Activated T-cell treated with anti-CD3 and anti-CD28 coated beads for 24 hours (primary cell): ENCODE measurements around the gene CAMKK1.

Experiments used
- DNase-seq: peaks from one replicate; pipeline ENCODE4 v3.0.0-alpha.2; 2020; ENCODE audit warnings: low read depth

The CAMKK1 gene

GRCh38 chr17:3893003-3893719 lies at the start of gene CAMKK1:
Gene CAMKK1, minus strand, starts transcription at chr17:3893053. Its CDS starts 7,366 bp downstream, at chr17:3885687.
- peak; percentile 83 for DNase-seq

DNA sequence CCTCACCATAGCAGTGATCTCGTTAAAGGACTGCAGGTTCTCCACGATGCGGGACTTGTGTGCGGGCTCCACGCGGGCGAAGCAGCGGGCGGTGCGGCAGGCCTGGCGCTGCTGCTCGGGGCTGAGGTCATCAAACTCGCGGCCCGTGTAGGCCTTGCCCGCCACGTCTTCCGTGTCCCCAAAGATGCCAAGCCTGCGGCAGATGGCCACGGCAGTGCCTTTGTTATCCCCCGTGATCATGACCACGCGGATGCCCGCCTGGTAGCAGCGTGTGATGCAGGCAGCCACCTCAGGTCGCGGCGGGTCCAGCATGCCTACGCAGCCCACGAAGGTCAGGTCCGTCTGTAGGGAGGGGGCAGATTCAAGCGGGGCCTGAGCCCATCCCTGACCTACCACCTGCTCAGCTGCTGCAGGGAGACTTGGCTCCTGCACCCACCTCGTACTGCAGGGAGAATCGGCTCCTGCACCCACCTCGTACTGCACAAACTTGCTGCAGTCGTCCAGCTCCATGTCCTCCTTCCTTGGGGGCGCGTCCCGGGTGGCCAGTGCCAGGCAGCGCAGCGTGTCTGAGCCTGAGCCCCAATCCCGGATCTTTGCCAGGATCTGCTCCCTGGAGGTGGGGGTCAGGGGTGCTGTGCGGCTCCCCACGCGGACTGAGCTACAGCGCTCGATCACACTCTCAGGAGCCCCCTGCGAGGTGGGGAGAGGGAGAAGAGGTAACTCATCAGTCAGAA lies 48.3 kb upstream of the CAMKK1 start:
- DNase-seq: no peak

- no peak for DNase-seq
These were observed 44.5 kb upstream of the CAMKK1 start for GRCh38 chr17:3937359-3937758.

DNA sequence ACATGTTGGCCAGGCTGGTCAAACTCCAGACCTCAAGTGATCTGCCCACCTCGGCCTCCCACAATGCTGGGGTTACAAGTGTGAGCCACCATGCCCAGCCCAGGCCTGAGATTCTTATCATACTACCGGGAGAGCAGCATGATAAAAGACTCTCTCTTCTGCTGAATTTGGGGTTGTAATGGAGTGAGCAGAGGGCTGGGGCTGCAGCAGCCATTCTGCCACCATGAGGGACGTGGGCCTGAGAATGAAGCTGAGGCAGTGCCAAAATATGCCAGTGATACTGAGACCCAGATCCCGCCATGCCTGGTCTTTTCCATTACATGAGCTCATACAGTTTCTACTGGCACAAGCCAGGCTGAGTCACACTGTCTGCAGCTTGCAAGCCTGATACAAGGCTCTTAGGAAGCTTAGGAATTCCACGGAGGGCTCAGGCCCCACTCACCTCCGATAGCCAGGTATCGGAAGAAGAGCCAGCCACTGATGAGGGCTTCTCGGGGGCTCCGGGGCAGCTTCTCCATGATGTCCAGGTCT lies 43.0 kb upstream of the CAMKK1 start:
- no peak for DNase-seq

- DNase-seq: no peak
These were observed 42.3 kb upstream of the CAMKK1 start for GRCh38 chr17:3935140-3935542.

- DNase-seq: no peak
These were observed 36.9 kb upstream of the CAMKK1 start for GRCh38 chr17:3929764-3930163.

- no peak for DNase-seq
These were observed 36.3 kb upstream of the CAMKK1 start for GRCh38 chr17:3929181-3929580.

DNA sequence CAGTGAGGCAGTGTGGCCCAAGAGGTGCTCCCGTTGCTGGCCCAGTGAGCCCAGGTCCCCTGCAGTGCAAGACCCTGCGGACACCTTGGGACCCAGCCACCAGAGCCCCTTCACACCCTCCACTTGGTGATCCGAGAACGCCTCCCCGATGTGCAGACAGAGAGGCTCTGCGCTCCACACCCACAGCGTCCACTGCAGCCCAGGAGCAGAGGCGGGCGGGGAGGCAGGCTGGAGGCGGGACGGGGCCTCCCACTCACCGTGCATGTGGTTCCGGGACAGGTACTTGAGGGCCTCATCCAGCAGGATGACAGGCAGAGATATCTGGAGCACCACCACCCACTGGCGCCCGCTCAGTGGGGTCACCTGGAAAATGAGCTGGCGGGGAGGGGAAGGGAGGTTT lies 35.6 kb upstream of the CAMKK1 start:
- DNase-seq: no peak

DNA sequence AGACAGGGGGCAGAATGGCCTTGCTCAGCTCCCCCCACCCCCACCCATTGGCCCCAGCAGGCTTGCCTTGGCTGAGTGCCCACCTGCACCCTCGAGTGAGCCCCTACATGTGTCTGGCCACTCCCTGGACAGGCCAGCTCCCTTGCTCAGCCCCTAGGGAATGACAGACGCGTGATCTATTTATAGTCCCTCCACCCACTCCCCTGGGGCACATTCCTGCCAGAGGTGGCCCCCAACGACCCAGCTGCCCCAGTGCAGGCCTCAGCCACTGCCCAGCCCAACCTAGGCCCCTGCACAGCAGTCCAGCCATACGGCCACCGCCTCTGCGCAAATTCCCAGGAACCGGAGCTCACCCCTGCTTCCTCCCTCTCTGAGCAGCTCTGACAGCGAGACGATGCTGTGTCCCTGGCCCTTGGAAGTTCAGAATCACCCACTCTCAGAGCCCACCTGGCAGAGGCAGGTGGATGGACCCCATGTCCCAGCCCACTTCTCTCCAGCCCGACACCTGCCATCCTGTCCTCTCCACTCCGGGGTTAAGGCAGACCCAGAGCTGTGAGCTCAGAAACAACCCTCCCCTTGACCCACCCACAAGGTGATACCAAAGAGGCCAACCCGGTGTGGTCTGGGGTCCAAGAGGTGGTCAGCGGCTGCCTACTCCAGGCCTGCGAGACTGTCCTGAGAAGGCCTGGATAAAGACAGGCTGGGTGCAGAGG lies 34.9 kb upstream of the CAMKK1 start:
- no peak for DNase-seq

DNA sequence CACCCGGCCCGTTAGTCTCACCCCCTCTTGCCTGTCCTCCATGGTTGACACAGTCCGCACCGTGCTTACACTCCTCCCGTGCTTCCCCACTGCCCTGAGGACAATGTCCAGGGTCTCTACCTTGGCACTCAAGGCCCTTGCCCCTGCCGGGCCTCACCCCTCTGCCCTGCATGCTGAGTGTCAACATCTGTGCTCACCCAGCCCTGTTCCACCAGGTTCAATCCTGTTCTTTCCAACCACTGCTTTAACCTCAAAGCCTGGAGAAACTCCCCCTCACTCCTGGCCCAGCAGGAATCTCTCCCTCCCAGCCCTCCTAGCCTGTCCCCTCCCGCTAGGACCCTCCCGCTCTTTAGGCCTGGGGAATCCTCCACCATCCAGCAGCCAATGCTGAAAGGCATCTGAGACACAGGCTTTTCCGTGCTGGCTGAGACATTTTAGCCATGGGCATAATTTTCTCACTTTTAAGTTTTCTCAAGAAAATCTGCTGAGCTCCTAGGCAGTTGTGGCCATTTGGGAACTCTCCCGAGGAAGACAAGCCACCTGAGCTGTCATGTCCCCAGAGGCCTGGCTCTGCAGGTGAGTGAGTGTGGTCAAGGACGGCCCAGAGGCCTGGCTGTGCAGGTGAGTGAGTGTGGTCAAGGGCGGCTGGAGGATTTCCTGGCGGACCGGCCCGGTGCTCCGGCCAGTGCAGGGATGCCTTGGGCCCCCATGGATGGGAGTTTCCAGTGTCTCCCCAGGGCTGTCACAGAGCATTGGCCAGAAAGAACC lies 34.2 kb upstream of the CAMKK1 start:
- no peak for DNase-seq

- no peak for DNase-seq
These were observed 33.0 kb upstream of the CAMKK1 start for GRCh38 chr17:3925684-3926485.

DNA sequence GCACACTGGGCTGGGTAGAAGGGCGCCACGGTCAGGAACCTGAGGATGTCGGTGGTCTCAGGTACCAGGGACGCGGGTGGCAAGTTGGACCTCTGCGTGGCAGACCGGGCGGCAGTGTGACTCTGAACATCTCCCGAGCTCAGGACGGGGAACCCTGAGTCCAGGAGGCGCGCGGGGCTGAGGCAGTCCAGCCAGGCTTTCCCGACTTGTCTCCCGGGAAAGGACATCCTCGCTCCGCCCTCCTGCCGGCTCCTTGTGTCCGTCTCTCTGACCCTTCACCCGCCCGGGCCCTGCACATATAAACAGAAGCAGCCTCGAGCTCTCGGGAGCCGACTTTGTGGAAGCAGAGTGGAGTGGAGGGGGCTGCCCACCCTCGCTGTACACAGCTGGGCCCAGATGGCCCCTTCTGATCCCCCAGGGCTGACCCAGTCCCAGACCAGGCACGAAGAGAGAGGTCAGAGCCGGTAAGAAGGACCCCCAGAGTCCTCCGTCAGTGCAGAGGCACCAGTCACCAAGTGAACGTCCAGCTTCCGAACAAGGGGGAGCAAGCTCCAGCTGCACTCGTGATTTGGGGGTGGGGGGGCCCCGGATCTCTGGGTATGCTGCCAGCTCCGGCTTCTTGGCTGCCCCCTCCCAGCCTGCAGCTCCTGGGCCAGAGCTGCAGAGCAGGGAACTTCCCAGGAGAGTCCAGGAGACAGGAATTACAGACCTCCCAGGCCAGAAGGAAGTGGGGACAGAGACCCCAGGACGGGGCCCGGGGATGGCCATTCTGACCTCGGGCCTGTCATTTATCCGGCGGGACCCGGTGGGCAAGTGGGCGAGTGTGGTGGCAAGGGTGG lies 31.9 kb upstream of the CAMKK1 start:
- no peak for DNase-seq

GRCh38 chr17:3923466-3924190 lies 30.8 kb upstream of the CAMKK1 start:
- no peak for DNase-seq

GRCh38 chr17:3922765-3923164 lies 29.9 kb upstream of the CAMKK1 start:
- no peak for DNase-seq

DNA sequence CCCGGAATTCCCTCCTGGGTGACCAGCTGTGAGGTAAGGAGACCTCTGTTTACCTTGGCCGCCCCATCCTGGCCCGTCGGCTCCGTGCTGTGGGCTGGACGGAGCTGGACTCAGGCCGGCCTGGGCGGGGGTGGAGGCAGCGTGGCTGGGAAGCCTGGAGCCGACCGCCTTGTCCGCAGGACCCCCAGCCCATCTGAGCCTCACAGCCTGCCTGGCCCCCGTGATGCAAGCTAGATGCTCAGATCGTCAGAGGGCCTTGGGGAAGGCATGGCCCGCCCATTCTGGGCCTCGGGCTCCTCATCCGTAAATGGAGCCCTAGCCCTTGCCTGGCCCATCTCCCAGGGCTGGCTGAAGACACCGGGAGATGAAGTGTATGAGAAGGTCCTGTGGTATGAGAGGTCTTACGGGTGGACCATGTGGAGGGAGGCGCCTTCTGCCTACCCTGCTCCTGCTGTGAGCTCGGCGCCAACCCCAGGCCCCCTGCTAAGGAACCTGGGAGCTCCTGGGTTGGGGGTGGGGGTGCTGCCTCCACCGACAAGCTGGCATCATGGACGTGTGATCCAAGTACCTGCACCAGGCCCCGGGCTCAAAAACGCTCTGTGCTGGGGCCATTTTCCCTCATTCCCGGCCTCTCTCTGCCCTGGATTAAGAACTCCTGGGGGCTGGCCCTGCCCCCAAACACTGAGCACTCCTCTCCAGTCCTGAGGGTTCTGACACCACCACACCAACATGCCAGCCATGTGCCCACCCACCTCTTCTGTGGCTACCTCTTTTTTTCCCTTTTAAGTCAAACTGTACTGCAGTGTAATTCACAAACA lies 28.9 kb upstream of the CAMKK1 start:
- no peak for DNase-seq

GRCh38 chr17:3921006-3921405 lies 28.2 kb upstream of the CAMKK1 start:
- DNase-seq: no peak

- DNase-seq: no peak
These were observed 26.3 kb upstream of the CAMKK1 start for GRCh38 chr17:3919123-3919624.

DNA sequence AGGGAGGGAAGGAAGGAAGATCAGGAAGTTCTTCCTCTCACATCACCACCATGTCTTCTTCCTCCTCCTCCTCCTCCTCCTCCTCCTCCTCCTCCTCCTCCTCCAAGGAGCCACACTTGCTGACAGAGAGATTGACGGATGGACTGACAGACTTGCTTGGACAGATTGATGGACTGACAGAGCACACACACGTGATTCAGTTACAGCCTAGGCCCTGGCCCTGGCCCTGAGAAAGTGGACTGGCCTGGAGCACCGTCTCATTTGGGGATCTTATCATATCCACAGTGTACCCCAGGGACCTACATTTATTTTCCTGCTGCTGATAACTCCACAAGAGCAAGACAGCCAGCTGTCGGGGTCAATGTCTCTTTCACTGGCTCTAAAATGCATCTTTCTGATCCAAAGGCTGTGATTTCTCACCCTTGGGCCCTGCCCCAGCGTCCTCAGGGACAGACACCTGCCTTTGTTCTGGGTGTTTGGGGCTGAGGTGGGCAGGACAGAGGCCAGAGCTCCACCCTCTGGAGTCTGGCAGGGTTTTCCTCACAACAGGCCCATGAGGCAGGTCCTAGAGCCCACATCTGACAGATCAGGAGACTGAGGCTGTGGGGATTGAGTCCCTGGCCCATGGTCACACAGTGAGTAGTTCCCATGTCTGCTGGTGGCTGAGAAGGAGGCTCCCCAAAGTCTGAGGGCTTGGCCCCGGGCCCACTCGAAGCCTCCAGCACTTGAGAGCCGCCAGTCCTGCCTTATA lies 25.7 kb upstream of the CAMKK1 start:
- DNase-seq: no peak
